IPS-NIHi7 (cell line): ENCODE measurements around the gene NRP1.
"Not testable (repeated sequence)": the region's sequence is repeated elsewhere in the genome, so short reads cannot be mapped to it uniquely, and the experiment has no call there.

Source experiments
- DNase-seq: peaks from one replicate; pipeline ENCODE4 v3.0.0; 2012; ENCODE audit warnings: mixed read lengths; ENCODE audit errors: extremely low spot score

Gene NRP1

GRCh38 chr10:33321516-33321915, 13.0 kb downstream of the NRP1 start:
- no peak for DNase-seq

DNA sequence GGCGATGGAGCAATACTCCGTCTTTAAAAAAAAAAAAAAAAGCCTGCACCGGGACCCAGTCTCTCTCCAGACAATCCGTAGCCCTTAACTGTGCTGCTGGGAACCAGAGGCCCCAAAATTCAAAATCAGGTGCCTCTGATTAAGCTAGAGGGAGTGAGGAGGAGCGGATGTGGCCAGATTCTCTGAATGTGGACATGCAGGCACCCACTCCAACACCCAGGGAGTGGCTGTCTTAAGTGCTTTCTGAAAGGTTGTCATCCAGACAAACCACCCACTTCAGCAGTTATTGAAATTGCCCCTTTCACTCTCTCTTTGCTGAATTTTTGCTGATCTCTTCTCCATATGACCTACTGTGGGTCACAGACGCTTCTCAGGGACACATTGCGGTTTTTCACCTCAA, 14.2 kb downstream of the NRP1 start:
- no peak for DNase-seq

- DNase-seq = no peak
Observed at GRCh38 chr10:33315891-33316290, 18.6 kb downstream of the NRP1 start.

GRCh38 chr10:33314811-33315561, 19.5 kb downstream of the NRP1 start:
- DNase-seq = no peak

DNA sequence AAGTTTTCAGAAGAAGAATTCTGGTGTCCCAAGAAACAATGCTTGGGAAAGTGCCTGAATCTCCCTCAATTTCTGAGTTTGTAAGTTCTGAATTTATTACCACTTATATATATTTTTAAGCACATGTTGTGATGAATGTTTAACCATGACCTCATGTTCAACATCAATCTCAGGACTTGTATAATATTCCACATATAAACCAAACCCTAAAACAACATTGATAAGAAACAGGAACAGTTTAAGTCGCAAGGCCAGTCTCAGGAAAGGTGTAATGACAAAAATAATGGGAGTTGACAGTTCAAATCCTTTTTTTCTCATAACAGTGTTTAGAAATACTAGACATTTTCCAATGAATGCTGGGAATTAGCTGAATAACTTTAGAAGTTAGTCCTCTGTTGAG, 22.8 kb downstream of the NRP1 start:
- no peak for DNase-seq

DNA sequence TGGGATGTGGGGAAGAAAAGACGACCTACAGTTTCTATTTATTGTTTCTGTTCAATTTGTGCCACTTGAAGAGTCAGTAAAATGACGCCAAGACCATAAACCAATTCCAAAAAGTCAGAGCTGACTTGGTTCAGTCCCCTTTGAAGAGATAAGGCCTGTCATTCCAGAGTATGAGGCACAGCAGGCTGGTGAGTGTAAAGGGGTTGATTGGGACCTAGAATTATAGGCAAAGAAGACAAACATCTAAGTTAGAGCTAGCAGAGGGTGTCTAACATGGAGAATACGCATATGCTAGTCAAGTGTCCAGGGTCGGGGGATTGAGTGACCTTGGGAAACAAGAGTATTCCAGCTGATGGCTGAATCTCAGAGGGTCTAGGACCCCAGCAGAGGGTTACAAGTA, 23.6 kb downstream of the NRP1 start:
- no peak for DNase-seq

- no peak for DNase-seq
Observed at GRCh38 chr10:33309406-33309805, 25.1 kb downstream of the NRP1 start.

DNA sequence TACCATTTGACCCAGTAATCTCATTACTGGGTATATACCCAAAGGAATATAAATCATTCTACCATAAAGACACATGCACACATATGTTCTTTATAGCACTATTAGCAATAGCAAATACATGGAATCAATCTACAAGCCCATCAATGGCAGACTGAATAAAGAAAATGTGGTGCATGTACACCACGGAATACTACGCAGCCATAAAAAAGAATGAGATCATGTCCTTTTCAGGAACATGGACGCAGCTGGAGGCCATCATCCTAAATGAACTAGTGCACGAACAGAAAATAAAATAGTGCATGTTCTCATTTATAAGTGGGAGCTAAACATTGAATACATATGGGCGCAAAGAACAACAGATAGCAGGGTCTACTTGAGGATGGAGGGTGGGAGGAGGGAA, 26.6 kb downstream of the NRP1 start:
- DNase-seq = no peak

DNA sequence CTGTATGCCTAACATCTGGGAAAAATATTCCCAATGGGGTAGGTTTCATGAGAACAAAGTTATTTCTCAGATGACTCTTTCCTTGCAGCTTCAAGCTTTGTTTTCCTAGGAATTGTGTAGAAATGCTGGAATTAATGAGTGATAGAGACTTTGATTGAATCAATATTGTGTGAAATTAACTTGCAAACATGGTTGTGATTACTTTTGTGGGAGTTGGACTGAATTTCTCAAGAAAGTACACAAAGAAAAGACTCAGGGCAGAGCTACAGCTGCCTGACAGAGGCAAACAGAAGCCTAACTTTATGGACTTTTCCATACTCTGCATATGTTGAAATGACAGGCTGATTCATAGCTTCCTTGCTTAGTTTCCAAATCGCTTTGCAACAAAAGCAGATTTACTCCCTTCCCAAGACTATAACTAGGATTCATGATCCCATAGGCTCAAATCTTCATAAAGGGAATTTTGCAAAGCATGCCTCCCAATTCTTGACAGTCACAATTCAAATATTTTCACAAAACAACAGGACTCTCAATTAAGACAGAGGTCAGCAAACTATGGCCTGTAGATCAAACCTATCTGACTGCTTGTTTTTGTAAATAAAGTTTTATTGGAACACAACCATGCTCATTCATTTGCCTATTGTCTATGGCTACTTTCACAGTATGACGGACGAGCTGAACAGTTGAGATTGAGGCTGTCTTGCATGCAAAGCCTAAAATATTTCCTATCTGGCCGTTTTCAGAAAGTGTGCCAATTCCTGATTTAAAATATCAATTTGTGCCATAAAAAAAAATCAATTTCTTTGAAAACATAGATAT, 27.6 kb downstream of the NRP1 start:
- DNase-seq = no peak

DNA sequence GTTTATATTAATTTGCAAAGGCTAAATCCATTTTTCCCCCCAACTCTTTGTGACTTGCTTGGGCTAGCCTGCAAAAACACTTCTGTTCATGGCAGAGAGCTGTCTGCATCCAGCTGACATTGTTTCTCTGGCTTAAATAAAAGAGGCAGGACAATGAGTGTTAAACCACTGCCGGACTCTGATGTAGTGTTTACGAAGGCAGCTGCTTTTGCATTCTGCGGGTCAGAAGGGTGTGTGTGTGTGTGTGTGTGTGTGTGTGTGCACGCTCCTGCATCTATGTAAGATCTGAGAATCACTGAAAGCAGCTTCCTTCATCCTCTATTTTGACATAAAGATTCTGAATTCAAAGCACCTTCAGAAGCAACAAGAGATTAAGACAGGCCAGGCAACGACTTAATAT, 28.3 kb downstream of the NRP1 start:
- DNase-seq = no peak

GRCh38 chr10:33304423-33305225, 29.8 kb downstream of the NRP1 start:
- DNase-seq = no peak

DNA sequence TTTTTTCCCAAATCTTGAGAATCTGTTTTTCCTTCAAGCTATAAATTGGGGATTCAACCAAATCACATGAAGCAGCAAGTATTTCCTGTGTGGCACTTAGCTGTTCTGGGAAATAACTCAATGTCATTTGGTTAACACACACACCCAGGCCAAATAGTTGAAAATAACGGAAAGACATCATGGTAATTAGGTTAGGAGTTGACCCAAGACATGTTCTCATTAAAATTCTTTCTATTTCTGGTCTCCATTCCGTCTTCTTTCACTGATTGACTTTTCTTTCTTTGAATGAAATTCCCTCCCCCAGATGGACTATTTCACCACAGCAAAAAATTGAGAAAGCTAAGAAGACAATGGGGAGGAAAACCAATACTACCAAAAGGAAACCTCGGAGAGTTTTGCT, 30.5 kb downstream of the NRP1 start:
- no peak for DNase-seq

- no peak for DNase-seq
Observed at GRCh38 chr10:33302208-33302829, 32.1 kb downstream of the NRP1 start.

- no peak for DNase-seq
Observed at GRCh38 chr10:33301097-33301789, 33.2 kb downstream of the NRP1 start.

GRCh38 chr10:33300544-33300943, 33.9 kb downstream of the NRP1 start:
- DNase-seq = not testable (repeated sequence)

- no peak for DNase-seq
Observed at GRCh38 chr10:33298893-33299292, 35.6 kb downstream of the NRP1 start.

GRCh38 chr10:33298110-33298509, 36.4 kb downstream of the NRP1 start:
- DNase-seq = no peak

GRCh38 chr10:33295851-33296250, 38.6 kb downstream of the NRP1 start:
- DNase-seq = no peak

GRCh38 chr10:33293531-33294170, 40.8 kb downstream of the NRP1 start:
- DNase-seq = no peak

GRCh38 chr10:33293076-33293475, 41.4 kb downstream of the NRP1 start:
- DNase-seq = no peak

- DNase-seq = no peak
Observed at GRCh38 chr10:33291053-33291592, 43.3 kb downstream of the NRP1 start.
